GM23338 (cell line): Measurements from ENCODE around the gene IL22RA1. TPM values are rescaled to one million over a fixed set of nuclear protein-coding genes. Genes with fewer than 3 reads are reported as not detected.

Experiments
- ATAC-seq: fragments of 200-7000 bp; cut with Tn5 transposase; 3 replicates; pipeline ENCODE4 v1.9.1; 2020
- DNase-seq: peaks from one replicate; pipeline ENCODE4 v3.0.0-alpha.2; 2015; ENCODE audit warnings: low spot score
- H2AFZ ChIP-seq: fragments of 200-600 bp; sonication (generic); 2 replicates; pipeline ENCODE4 v1.8.0; 2016; ENCODE audit warnings: antibody characterized with exemption, mild to moderate bottlenecking, moderate library complexity
- H3F3A ChIP-seq: fragments of 200-600 bp; sonication (generic); replicated peaks from 2 replicates; pipeline ENCODE4 v1.8.0; 2017; ENCODE audit warnings: antibody characterized with exemption, mixed run types, low read depth
- H3K27ac ChIP-seq: fragments of 200-600 bp; sonication (generic); 2 replicates; pipeline ENCODE4 v1.6.1; 2016; ENCODE audit warnings: low read depth
- H3K27me3 ChIP-seq: fragments of 200-600 bp; sonication (generic); 2 replicates; pipeline ENCODE4 v1.8.0; 2016; ENCODE audit warnings: mild to moderate bottlenecking, mixed run types, moderate library complexity; ENCODE audit not compliant: insufficient read depth
- H3K36me3 ChIP-seq: fragments of 200-600 bp; sonication (generic); 2 replicates; pipeline ENCODE4 v1.8.0; 2016; ENCODE audit warnings: mild to moderate bottlenecking; ENCODE audit not compliant: insufficient read depth
- H3K4me1 ChIP-seq: fragments of 200-600 bp; sonication (generic); 2 replicates; pipeline ENCODE4 v1.8.0; 2016; ENCODE audit warnings: mild to moderate bottlenecking, moderate library complexity; ENCODE audit not compliant: insufficient read depth
- H3K4me2 ChIP-seq: fragments of 200-600 bp; sonication (generic); 2 replicates; pipeline ENCODE4 v1.7.1; 2017; ENCODE audit warnings: mixed run types
- H3K4me3 ChIP-seq: fragments of 200-600 bp; sonication (generic); 2 replicates; pipeline ENCODE4 v1.6.1; 2016; ENCODE audit warnings: mixed run types
- H3K79me2 ChIP-seq: fragments of 200-600 bp; sonication (generic); replicated peaks from 2 replicates; pipeline ENCODE4 v1.8.0; 2017; ENCODE audit warnings: mild to moderate bottlenecking; ENCODE audit not compliant: insufficient read depth
- H3K9me2 ChIP-seq: fragments of 200-600 bp; sonication (generic); 2 replicates; pipeline ENCODE4 v1.8.0; 2017; ENCODE audit not compliant: insufficient read depth
- H4K20me1 ChIP-seq: fragments of 200-600 bp; sonication (generic); replicated peaks from 2 replicates; pipeline ENCODE4 v1.8.0; 2017; ENCODE audit warnings: mild to moderate bottlenecking; ENCODE audit not compliant: insufficient read depth
- H3K27ac Mint-ChIP-seq: 2 replicates; pipeline ENCODE4 v1.8.0; 2020; ENCODE audit warnings: inconsistent platforms, mild to moderate bottlenecking, moderate library complexity, mixed read lengths
- H3K27me3 Mint-ChIP-seq: 3 replicates; pipeline ENCODE4 v1.8.0; 2022; ENCODE audit warnings: low read depth, mild to moderate bottlenecking, moderate library complexity, mixed read lengths, inconsistent platforms; ENCODE audit not compliant: insufficient read depth, poor library complexity
- H3K36me3 Mint-ChIP-seq: 3 replicates; pipeline ENCODE4 v1.8.0; 2021; ENCODE audit warnings: low read depth, mild to moderate bottlenecking, inconsistent platforms, moderate library complexity, mixed read lengths
- H3K4me1 Mint-ChIP-seq: 3 replicates; pipeline ENCODE4 v1.8.0; 2020; ENCODE audit warnings: mild to moderate bottlenecking, inconsistent platforms, mixed read lengths
- H3K4me3 Mint-ChIP-seq: 3 replicates; pipeline ENCODE4 v1.8.0; 2021; ENCODE audit warnings: moderate library complexity, mild to moderate bottlenecking, inconsistent platforms, mixed read lengths
- H3K9me3 Mint-ChIP-seq: 3 replicates; pipeline ENCODE4 v1.8.0; 2020; ENCODE audit warnings: moderate library complexity, mild to moderate bottlenecking, inconsistent platforms, mixed read lengths
- CREB1 ChIP-seq: fragments of 250-450 bp; sonication (Bioruptor Pico); IDR thresholded peaks from 2 replicates; pipeline ENCODE4 v1.5.0; 2020; ENCODE audit warnings: low read depth, mild to moderate bottlenecking, moderate library complexity
- EZH2 ChIP-seq: fragments of 200-600 bp; sonication (generic); IDR thresholded peaks from one replicate; pipeline ENCODE4 v1.8.0; 2017; ENCODE audit warnings: antibody characterized with exemption, mild to moderate bottlenecking, low read depth; ENCODE audit not compliant: unreplicated experiment
- JUNB ChIP-seq: IDR thresholded peaks from one replicate; pipeline ENCODE4 v1.6.1; 2016; ENCODE audit warnings: antibody characterized with exemption; ENCODE audit not compliant: unreplicated experiment
- POLR2AphosphoS5 ChIP-seq: IDR thresholded peaks from 2 replicates; pipeline ENCODE4 v1.6.1; 2016; ENCODE audit warnings: antibody characterized with exemption, low read depth
- ZNF114 ChIP-seq: fragments of 250-450 bp; sonication (Bioruptor Pico); IDR thresholded peaks from 2 replicates; pipeline ENCODE4 v1.5.0; 2020; ENCODE audit warnings: mild to moderate bottlenecking, moderate library complexity
- polyA plus RNA-seq: library from polyadenylated mRNA; unstranded; fragments of >200 nt; fragmentation: Nextera tagmentation; extraction: Ambion mirVana; gene quantifications from 2 replicates; pipeline ENCODE4 v1.2.1, GENCODE V29; 2016
- total RNA-seq: library from RNA; depleted of rRNA; stranded (reverse); fragments of >200 nt; shearing (Covaris generic); gene quantifications from 2 replicates; pipeline ENCODE4 v1.2.3, GENCODE V29; 2014
- TF ChIP-seq, protein P1 (sequence below): IDR thresholded peaks from one replicate; pipeline ENCODE4 v1.6.1; 2018; ENCODE audit warnings: antibody characterized with exemption; ENCODE audit not compliant: unreplicated experiment
- TF ChIP-seq, protein P2 (sequence below): fragments of 250-450 bp; sonication (Bioruptor Pico); IDR thresholded peaks from 2 replicates; pipeline ENCODE4 v1.5.0; 2020; ENCODE audit warnings: mild to moderate bottlenecking, moderate library complexity
- TF ChIP-seq, protein P3 (sequence below): IDR thresholded peaks from 2 replicates; pipeline ENCODE4 v1.6.1; 2016; ENCODE audit warnings: antibody characterized with exemption

IL22RA1 gene
- total and polyA plus RNA-seq, 2 experiments from 2014 or later, result 0.11 to 0.28 TPM

DNA sequence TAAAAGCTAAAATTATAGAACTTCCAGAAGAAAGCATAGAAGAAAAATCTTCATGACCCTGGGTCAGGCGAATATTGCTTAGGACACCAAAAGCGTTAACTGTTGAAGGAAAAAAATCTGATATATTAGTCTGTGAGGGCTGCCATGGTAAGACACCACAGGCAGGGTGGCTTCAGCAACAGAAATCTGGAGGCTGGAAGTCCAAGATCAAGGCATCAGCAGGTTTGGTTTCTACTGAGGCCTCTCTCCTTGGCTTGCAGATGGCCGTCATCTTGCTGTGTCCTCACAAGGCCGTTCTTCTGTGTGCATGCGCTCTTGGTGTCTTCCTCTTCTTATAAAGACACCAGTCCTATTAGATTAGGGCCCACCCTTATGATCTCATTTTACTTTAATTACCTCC lies 29.7 kb upstream of the IL22RA1 start (continued):
- TF ChIP-seq, protein P1, sequence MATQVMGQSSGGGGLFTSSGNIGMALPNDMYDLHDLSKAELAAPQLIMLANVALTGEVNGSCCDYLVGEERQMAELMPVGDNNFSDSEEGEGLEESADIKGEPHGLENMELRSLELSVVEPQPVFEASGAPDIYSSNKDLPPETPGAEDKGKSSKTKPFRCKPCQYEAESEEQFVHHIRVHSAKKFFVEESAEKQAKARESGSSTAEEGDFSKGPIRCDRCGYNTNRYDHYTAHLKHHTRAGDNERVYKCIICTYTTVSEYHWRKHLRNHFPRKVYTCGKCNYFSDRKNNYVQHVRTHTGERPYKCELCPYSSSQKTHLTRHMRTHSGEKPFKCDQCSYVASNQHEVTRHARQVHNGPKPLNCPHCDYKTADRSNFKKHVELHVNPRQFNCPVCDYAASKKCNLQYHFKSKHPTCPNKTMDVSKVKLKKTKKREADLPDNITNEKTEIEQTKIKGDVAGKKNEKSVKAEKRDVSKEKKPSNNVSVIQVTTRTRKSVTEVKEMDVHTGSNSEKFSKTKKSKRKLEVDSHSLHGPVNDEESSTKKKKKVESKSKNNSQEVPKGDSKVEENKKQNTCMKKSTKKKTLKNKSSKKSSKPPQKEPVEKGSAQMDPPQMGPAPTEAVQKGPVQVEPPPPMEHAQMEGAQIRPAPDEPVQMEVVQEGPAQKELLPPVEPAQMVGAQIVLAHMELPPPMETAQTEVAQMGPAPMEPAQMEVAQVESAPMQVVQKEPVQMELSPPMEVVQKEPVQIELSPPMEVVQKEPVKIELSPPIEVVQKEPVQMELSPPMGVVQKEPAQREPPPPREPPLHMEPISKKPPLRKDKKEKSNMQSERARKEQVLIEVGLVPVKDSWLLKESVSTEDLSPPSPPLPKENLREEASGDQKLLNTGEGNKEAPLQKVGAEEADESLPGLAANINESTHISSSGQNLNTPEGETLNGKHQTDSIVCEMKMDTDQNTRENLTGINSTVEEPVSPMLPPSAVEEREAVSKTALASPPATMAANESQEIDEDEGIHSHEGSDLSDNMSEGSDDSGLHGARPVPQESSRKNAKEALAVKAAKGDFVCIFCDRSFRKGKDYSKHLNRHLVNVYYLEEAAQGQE, result no peak
- TF ChIP-seq JUNB (no peak), CREB1 (no peak), EZH2 (no peak), POLR2AphosphoS5 (no peak)
- TF ChIP-seq, protein P2, sequence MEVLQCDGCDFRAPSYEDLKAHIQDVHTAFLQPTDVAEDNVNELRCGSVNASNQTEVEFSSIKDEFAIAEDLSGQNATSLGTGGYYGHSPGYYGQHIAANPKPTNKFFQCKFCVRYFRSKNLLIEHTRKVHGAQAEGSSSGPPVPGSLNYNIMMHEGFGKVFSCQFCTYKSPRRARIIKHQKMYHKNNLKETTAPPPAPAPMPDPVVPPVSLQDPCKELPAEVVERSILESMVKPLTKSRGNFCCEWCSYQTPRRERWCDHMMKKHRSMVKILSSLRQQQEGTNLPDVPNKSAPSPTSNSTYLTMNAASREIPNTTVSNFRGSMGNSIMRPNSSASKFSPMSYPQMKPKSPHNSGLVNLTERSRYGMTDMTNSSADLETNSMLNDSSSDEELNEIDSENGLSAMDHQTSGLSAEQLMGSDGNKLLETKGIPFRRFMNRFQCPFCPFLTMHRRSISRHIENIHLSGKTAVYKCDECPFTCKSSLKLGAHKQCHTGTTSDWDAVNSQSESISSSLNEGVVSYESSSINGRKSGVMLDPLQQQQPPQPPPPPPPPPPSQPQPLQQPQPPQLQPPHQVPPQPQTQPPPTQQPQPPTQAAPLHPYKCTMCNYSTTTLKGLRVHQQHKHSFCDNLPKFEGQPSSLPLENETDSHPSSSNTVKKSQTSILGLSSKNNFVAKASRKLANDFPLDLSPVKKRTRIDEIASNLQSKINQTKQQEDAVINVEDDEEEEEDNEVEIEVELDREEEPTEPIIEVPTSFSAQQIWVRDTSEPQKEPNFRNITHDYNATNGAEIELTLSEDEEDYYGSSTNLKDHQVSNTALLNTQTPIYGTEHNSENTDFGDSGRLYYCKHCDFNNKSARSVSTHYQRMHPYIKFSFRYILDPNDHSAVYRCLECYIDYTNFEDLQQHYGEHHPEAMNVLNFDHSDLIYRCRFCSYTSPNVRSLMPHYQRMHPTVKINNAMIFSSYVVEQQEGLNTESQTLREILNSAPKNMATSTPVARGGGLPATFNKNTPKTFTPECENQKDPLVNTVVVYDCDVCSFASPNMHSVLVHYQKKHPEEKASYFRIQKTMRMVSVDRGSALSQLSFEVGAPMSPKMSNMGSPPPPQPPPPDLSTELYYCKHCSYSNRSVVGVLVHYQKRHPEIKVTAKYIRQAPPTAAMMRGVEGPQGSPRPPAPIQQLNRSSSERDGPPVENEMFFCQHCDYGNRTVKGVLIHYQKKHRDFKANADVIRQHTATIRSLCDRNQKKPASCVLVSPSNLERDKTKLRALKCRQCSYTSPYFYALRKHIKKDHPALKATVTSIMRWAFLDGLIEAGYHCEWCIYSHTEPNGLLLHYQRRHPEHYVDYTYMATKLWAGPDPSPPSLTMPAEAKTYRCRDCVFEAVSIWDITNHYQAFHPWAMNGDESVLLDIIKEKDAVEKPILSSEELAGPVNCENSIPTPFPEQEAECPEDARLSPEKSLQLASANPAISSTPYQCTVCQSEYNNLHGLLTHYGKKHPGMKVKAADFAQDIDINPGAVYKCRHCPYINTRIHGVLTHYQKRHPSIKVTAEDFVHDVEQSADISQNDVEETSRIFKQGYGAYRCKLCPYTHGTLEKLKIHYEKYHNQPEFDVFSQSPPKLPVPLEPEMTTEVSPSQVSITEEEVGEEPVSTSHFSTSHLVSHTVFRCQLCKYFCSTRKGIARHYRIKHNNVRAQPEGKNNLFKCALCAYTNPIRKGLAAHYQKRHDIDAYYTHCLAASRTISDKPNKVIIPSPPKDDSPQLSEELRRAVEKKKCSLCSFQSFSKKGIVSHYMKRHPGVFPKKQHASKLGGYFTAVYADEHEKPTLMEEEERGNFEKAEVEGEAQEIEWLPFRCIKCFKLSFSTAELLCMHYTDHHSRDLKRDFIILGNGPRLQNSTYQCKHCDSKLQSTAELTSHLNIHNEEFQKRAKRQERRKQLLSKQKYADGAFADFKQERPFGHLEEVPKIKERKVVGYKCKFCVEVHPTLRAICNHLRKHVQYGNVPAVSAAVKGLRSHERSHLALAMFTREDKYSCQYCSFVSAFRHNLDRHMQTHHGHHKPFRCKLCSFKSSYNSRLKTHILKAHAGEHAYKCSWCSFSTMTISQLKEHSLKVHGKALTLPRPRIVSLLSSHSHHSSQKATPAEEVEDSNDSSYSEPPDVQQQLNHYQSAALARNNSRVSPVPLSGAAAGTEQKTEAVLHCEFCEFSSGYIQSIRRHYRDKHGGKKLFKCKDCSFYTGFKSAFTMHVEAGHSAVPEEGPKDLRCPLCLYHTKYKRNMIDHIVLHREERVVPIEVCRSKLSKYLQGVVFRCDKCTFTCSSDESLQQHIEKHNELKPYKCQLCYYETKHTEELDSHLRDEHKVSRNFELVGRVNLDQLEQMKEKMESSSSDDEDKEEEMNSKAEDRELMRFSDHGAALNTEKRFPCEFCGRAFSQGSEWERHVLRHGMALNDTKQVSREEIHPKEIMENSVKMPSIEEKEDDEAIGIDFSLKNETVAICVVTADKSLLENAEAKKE (CRISPR knock-in tag), result no peak

DNA sequence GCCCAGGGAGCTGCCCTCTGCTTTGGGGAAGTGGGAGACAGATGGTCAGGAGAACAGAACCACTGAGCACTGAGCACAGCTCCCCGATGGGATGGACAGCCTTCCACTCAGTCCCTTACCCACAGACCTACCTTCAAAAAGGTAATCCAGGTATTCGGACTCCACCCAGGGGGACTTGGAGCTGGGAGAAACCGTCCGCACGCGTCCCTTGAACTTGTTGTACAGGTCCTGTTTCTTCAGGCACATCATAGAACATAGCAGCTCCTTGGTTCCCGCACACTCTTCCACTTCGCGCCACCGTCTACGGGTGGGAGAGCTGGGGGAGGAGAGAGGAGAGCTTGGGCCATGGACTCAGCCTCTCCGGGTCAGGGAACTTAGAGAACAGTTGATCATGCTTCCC lies 26.3 kb upstream of the IL22RA1 start:
- Histone ChIP-seq H3K27ac (no peak overlapping the region), H3K4me3 (no peak overlapping the region), H3F3A (no peaks in the 10 kb centered on the region), H3K9me2 (no peaks in the 10 kb centered on the region), H3K79me2 (no peaks in the 10 kb centered on the region), H4K20me1 (no peaks in the 10 kb centered on the region; the same call in 1 of the 2 replicates), H3K4me2 (no peak overlapping the region), H3K36me3 (peaks cover 2% of the 10 kb centered on the region; the same call in 1 of the 2 replicates), H3K4me1 (no peaks in the 10 kb centered on the region), H3K27me3 (no peaks in the 10 kb centered on the region), H2AFZ (no peak overlapping the region)
- TF ChIP-seq, protein P3, sequence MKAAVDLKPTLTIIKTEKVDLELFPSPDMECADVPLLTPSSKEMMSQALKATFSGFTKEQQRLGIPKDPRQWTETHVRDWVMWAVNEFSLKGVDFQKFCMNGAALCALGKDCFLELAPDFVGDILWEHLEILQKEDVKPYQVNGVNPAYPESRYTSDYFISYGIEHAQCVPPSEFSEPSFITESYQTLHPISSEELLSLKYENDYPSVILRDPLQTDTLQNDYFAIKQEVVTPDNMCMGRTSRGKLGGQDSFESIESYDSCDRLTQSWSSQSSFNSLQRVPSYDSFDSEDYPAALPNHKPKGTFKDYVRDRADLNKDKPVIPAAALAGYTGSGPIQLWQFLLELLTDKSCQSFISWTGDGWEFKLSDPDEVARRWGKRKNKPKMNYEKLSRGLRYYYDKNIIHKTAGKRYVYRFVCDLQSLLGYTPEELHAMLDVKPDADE, result no peak
- no peak for TF ChIP-seq ZNF114 (CRISPR knock-in tag)
- TF ChIP-seq, protein P1, result no peak
- Mint-ChIP-seq H3K4me3 (no peak overlapping the region), H3K9me3 (peaks cover 3% of the 10 kb centered on the region; the same call in 2 of the 3 replicates), H3K4me1 (no peaks in the 10 kb centered on the region), H3K27me3 (no peaks in the 10 kb centered on the region), H3K36me3 (peaks cover 28% of the 10 kb centered on the region), H3K27ac (no peak overlapping the region)
- DNase-seq (no peak), ATAC-seq (no peak)
